Stomach (tissue), 4 donors: ENCODE data around the gene GZMM.

Experiments used
- CTCF ChIP-seq, 7 experiments: fragments of 450-650 bp in 4 of 7; fragments of 200-600 bp in 3 of 7; sonication (generic) in 3 of 7; IDR thresholded peaks; one replicate each; pipeline ENCODE4 v1.5.1; 2016 to 2019; ENCODE audit warnings: antibody characterized with exemption in 7 of 7, control low read depth in 2 of 7, mild to moderate bottlenecking in 1 of 7
- EP300 ChIP-seq: sonication (generic); formaldehyde crosslinking; IDR thresholded peaks from one replicate; pipeline ENCODE4 v1.6.1; 2017; ENCODE audit warnings: antibody characterized with exemption
- POLR2AphosphoS5 ChIP-seq, 3 donors: sonication (generic); formaldehyde crosslinking; IDR thresholded peaks; one replicate each; pipeline ENCODE4 v1.6.1; 2016; ENCODE audit warnings: antibody characterized with exemption in 3 of 3

- TF ChIP-seq EP300, result no peak
- no peak for TF ChIP-seq CTCF (IDR thresholded peaks at IDR 0.05)
- TF ChIP-seq POLR2AphosphoS5 (IDR thresholded peaks at IDR 0.05), result no peak
Observed at GRCh38 chr19:540867-541637, 2.8 kb upstream of the GZMM start.
